HG03575 (cell line): ENCODE results near the gene FCHO1.

Source experiments
- ATAC-seq: cut with Tn5 transposase; IDR thresholded peaks from one replicate; pipeline ENCODE4 v1.9.1; 2021; ENCODE audit not compliant: unreplicated experiment, insufficient number of reproducible peaks, low FRiP score; ENCODE audit errors: extremely low read depth

Gene FCHO1

DNA sequence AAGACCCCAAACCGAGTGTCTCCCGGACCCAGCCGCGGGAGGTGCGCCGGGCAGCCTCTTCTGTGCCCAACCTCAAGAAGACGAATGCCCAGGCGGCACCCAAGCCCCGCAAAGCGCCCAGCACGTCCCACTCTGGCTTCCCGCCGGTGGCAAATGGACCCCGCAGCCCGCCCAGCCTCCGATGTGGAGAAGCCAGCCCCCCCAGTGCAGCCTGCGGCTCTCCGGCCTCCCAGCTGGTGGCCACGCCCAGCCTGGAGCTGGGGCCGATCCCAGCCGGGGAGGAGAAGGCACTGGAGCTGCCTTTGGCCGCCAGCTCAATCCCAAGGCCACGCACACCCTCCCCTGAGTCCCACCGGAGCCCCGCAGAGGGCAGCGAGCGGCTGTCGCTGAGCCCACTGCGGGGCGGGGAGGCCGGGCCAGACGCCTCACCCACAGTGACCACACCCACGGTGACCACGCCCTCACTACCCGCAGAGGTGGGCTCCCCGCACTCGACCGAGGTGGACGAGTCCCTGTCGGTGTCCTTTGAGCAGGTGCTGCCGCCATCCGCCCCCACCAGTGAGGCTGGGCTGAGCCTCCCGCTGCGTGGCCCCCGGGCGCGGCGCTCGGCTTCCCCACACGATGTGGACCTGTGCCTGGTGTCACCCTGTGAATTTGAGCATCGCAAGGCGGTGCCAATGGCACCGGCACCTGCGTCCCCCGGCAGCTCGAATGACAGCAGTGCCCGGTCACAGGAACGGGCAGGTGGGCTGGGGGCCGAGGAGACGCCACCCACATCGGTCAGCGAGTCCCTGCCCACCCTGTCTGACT lies 24.1 kb upstream of the FCHO1 start:
- no peak for ATAC-seq

DNA sequence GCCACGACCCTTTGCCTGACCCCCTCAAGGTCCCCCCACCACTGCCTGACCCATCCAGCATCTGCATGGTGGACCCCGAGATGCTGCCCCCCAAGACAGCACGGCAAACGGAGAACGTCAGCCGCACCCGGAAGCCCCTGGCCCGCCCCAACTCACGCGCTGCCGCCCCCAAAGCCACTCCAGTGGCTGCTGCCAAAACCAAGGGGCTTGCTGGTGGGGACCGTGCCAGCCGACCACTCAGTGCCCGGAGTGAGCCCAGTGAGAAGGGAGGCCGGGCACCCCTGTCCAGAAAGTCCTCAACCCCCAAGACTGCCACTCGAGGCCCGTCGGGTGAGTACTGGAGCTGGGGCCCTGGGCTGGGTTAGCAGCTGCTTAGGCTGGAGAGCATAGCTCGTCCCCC lies 23.4 kb upstream of the FCHO1 start:
- ATAC-seq = no peak

DNA sequence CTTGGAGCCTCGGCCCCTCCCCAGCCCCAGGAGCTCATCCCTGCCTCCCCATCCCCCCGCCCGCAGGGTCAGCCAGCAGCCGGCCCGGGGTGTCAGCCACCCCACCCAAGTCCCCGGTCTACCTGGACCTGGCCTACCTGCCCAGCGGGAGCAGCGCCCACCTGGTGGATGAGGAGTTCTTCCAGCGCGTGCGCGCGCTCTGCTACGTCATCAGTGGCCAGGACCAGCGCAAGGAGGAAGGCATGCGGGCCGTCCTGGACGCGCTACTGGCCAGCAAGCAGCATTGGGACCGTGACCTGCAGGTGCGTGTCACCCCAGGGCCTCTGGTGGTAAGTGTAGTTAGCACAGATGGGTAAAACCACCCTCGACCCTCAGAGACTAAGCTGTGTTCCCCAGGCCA lies 18.1 kb upstream of the FCHO1 start:
- ATAC-seq = no peak

DNA sequence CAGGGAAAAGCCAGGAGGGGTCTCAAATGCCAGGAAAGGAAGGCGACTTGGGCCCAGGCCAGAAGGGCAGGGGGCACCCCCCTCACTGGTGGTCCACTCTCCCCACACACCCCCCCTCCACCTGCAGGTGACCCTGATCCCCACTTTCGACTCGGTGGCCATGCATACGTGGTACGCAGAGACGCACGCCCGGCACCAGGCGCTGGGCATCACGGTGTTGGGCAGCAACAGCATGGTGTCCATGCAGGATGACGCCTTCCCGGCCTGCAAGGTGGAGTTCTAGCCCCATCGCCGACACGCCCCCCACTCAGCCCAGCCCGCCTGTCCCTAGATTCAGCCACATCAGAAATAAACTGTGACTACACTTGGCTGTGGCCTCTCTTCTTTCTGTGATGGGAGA lies 17.1 kb upstream of the FCHO1 start:
- ATAC-seq = no peak

DNA sequence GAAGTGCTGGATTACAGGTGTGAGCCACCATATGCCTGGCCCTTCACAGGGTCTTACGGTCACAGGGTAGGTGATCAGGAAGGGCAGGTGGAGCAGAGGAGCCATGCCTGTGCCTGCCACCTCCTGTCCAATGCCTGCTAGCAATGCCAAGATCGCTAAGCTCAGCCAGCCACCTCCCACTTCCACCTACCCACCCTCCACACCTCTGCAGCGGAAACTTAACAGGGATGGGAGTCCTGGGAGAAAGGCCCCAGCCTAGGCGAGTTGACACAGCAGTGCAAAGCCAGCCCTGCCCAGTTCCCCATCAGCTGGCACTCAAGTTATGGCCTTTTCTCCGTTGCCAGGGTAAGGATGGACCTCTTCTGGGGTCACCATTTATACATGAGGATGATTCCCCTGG lies 15.9 kb upstream of the FCHO1 start:
- no peak for ATAC-seq

DNA sequence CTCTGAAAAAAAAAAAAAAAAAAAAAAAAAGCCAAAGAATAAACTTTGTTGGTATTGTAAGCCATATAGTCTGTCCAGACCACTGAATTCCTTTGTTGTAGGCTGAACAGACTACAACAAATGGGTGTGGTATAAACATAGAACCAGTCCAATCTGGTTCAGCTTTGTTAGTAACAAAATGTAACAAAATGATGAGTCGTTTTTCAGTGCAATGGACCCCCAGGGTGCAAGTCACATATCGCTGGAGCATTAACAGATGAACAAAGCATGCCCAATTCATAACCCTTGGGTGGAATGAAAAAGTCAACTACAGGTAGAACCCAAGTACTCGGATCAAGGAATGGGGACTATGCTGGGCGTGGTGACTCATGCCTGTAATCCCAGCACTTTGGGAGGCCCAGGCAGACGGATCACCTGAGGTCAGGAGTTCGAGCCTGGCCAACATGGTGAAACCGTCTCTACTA lies 13.6 kb upstream of the FCHO1 start:
- no peak for ATAC-seq

DNA sequence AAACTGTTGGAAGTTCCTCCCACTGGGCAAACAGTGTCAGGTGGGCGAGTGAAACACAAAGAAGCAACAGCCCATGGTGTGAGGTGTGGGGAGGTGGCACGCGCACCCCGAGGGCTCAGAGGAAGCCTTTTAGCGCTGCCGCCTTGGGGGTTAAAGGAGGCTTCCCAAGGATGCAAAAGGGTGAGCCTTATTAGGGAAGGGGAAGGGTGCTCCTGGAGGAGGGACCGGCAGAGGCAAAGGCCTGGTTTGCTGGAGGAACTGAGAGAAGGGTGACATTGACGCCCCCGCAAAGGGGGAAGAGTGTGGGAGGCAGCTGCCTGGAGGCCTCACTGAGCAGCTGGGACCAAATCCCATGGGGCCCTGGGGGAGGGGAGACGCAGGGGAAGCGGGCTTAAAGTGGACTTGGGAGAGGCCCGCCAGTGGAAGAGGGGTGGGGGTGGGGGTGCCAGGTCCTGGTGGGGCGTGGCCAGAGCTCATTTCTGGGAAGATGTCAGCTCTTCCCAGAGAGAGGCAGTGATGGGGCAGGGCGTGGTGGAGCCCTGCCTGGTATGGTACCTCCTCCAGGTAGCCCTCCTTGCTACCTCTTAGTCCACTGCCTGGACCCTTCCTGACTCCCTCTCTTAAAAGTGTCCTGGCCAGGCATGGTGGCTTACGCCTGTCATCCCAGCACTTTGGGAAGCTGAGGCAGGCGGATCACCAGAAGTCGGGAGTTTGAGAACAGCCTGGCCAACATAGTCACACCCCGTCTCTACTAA lies 12.0 kb upstream of the FCHO1 start:
- no peak for ATAC-seq

DNA sequence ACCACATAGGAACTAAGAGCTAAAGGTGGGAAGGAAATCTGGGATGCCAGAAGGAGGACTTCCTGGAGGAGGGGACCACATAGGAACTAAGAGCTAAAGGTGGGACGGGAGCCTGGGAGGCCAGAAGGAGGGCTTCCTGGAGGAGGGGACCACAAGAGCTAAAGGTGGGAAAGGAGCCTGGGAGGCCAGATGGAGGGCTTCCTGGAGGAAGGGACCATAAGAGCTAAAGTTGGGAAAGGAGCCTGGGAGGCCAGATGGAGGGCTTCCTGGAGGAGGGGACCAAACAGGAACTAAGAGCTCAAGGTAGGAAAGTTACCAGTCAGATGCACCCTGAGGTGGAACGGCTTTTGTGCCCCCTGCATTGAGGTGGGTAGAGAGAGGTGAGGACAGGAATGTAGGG lies 9.8 kb upstream of the FCHO1 start:
- no peak for ATAC-seq

DNA sequence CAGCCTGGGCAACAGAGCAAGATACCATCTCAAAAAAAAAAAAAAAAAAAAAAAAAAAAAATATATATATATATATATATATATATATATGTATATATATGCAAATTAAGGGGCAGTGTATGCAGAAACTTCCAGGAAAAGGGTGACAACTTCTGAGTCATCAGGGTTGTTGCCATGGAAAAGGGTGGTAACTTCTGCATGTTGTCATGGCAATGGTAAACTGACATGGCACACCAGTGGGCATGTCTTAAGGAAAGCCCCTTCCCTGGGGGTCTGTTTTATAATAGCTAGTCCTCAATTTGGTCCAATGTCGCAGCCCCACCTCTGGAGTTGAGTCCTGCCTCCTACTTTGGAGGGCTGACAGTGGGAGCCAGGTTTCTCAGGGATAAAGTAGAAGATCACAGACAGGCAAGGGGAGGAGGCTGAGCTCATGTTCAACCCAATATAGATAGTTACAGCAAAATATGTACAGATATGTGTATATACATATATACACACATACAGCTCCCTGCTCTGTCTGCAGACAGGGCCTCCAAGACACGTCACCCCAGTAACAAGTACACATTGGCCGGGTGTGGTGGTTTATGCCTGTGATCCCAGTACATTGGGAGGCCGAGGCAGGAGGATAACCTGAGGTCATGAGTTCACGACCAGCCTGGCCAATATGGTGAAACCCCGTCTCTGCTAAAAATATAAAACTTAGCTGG lies 7.2 kb upstream of the FCHO1 start:
- ATAC-seq = no peak

DNA sequence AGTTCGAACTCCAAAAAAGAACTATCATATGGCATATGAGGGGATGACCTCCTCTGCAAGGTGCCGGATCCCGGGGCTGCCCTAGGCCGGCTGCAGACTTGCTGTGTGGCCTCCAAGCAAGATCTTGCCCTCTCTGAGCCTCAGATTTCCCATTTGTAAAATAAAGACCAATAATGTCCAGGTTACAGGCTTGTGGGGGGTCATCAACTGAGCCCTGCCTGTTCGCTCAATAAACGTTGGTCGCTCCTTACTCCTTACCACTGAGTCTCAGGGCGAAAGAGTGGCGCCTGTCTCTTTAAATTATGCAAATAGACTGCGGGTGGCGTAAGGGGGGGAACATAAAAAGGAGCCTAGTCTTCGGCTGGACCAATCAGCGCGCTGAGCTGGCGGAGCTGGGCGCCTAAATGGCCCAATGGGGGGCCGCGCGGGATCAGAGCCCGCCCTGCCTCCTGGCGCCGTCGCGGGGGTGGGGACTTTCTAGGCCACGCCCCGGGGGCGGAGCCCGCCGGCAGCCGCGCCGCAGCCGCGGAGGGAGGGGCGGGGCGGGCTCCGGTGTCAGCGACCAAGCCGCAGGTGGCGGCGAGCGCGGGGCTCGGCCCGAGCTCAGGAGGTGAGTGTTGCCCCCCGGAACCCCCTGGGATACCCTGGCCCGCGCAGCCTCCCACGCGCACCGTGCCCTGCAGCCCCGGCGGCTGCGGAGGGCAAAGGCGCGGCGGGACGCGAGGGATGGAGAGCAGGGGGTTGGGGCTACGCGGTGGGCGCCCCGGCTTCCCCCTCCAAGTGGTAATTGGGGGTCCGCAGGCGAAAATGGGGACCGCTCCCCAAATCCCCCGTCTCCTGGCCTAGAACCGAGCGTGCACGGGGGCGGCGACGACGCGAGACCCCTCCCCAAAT lies 3.8 kb upstream of the FCHO1 start:
- ATAC-seq = no peak

DNA sequence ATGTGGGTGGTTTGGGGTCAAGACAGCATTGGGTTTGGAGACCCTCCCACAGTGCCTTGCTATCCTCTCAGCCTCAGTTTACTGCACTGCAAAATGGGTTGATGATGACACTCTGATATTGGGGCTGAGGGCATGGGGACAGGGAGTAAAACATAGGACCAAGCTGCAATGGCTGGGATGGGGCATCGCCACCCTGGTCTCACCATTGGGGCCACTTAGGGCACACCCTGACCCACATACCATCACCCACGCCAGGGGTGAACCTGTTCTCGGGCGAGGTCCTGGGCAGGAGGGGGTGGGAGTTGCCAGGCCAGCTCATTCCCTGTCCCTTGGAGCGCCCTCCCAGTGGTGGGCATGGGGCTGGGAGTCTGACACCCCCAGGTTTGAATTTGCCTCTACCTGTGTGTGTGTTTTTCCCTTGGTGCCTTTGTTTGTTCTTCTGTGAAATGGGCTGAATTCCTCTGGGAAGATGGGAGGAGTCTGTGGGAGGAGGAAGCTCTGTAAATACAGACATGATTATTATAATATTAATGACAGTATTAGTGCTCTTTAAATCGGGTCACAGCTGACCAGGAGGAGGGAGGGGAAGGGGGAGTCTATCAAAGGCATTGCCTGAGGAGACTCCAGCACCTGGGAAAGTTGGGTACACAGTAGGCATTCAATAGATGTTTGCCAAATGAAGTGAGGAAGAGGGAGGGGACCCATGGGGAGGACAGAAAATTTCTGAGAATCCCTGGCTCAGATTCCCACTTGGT lies 2.2 kb upstream of the FCHO1 start:
- ATAC-seq = no peak

DNA sequence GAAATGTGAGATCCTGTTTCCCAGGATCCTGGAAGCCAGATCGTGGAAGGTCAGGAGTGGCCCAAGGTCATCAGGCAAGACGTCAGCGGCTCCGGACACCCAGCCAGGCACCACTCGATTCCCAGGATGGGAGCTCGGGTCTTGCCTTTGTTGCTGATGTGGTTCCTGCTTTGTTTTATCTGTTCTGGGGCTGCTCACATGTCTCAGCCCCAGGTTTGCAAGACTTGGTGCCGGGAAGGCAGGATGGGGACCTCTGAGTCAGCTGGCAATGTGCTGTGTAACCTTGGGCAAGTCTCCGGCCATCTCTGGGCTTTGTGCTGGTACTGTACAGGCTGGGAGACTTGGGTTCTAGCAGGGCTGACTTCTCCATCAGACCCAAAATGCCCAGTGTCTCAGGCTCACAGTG lies 1.4 kb upstream of the FCHO1 start:
- ATAC-seq = no peak

DNA sequence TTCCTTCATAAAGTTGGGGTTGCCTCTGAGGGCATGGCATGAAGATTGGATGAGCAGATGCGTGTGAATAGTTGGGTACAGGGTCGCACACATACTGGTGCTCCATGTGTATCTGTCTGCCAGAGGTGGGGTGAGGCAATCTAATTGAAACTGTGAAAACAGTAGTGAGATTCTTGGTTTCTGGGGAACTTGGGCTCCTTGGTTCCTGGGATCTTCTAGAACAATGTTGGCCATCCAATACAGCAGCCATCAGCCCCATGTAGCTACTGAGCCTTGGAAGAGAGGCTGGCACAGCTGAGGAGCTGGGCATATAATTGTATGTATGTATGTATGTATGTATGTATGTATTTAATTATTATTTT lies 616 bp downstream of the FCHO1 start:
- ATAC-seq = no peak

DNA sequence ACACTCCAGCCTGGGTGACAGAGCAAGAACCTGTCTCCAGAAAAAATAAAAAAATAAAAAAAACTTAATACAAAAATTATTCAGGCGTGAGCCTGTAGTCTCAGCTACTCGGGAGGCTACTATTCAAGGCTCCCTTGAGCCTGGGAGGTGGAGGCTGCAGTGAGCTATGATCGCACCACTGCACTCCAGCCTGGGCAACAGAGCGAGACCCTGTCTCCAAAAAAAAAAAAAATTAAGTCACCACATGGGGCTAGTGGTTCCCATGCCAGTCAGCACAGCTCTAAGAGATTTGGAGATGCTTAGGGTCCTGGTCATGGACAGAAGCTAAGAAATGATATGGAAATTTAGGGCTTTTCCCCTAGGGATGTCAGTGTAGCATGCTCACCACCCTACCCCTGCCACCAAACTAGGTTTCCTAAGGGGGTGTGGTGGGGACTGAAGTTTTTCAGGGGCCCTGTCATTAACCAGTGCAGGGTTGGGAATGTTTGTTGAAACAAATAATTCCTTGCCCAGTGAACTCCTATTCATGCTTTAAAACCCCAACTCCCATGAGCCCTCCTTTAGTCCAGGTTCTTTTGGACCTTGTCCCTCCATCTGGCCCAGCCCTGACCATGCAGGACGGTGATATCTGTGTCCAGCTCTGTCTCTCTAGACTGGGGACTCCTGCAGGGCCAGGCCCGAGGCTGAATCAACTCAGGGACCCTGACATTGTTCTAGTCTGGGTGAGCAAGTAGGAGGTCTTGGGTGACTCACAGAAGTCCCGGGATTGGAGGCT lies 1.8 kb downstream of the FCHO1 start:
- no peak for ATAC-seq

DNA sequence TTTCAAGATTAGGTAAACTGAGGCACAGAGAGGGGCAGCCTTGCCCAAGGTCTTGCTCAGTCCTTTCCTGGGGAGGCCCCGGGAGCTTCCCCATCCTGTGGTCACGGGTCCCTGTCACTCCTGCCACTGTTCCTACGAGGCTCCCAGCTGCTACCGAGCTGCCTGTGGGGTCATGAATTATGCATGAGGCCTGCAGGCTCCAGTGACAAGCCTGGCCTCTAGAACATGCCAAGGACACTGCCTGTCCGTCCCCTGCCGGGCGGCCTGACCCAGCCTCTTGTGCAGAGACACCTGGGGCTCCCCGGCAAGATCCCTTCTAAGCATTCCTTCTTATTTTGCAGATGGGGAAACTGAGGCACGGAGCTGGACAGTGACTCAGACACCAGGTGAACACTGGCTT lies 2.7 kb downstream of the FCHO1 start:
- ATAC-seq = no peak

DNA sequence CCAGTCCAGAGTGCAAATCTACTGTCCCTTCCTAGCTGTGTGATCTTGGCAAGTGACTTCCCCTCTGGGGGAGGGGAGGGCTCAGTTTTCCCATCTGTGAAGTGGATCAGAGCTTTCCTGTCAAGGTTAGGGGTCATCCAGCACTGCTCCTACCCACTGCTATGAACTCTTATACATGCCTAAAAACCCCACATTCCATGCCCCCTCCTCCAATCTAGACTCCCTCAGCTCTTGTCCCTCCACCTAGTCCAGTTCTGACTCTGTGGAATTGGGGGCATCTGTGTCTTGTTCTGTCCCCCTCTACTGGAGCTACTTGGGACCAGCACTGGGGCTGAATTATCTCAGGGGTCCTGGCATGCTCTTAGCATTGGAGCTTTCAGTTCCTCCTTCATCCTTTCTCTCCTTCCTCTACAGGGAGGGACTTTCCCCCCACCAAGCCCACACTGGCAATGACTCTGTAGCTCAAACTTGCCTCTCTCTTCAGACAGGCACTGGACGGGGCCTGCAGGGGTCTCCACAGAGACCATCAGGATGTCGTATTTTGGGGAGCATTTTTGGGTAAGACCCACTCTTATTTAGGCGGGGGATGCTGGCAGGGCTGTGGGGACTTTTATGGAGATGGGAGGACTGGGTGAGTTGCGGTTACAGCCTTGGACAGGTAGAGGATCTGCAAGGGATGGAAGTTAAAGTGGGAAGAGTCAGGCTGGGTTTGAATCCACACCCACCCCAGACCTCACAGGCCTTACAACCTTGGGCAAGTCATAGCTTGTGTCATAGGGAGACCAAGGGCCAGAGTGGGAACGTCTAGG lies 3.6 kb downstream of the FCHO1 start:
- ATAC-seq = peak; percentile 33

DNA sequence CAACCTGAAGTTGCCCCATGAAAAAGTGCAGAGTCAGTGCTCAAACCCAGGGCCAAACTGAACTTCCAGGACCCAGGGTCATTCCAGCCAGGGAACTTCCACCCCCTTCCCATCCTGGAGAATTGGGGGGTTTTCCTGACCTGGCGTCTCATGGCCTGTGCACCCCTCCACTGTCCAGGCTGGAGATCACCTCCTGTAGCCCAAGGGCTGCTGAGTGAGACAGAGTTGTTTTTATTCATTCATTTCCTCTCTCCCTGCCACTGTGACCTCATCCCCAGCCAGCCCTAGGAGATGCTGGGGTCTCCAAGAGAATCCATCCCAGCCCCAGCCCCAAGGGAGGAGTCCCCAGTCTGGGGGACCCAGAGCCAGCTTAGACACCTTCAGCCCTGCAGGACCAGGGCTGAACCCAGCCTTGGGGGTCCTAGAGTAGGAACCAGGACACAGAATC lies 4.2 kb downstream of the FCHO1 start:
- no peak for ATAC-seq
